H9 (cell line): Measurements from ENCODE around the gene AQP3. TPM values are rescaled to one million over a fixed set of nuclear protein-coding genes. Genes with fewer than 3 reads are reported as not detected.
"Not testable (repeated sequence)": the region's sequence is repeated elsewhere in the genome, so short reads cannot be mapped to it uniquely, and the experiment has no call there.

Experiments used
- DNase-seq: peaks from one replicate; pipeline ENCODE4 v3.0.0-alpha.2; 2017
- H2AFZ ChIP-seq: one replicate; pipeline ENCODE4 v1.6.1; 2013; ENCODE audit warnings: mild to moderate bottlenecking, low read length, control low read depth, moderate library complexity
- H2AK5ac ChIP-seq: 2 replicates; pipeline ENCODE4 v1.6.1; 2013; ENCODE audit warnings: low read length, control low read depth, mixed read lengths; ENCODE audit not compliant: insufficient read length
- H2BK120ac ChIP-seq: one replicate; pipeline ENCODE4 v1.6.1; 2013; ENCODE audit warnings: low read depth, mild to moderate bottlenecking, low read length, control low read depth, inconsistent platforms; ENCODE audit not compliant: poor library complexity, severe bottlenecking
- H2BK12ac ChIP-seq: 2 replicates; pipeline ENCODE4 v1.6.1; 2013; ENCODE audit warnings: low read length, control low read depth, mixed read lengths, low read depth; ENCODE audit not compliant: insufficient read length
- H2BK15ac ChIP-seq: 2 replicates; pipeline ENCODE4 v1.6.1; 2013; ENCODE audit warnings: low read depth, low read length, control low read depth
- H2BK20ac ChIP-seq: one replicate; pipeline ENCODE4 v1.6.1; 2013; ENCODE audit warnings: low read depth, mild to moderate bottlenecking, low read length, control low read depth, inconsistent platforms; ENCODE audit not compliant: poor library complexity, severe bottlenecking
- H2BK5ac ChIP-seq: 2 replicates; pipeline ENCODE4 v1.6.1; 2013; ENCODE audit warnings: low read length, control low read depth, mixed read lengths; ENCODE audit not compliant: insufficient read length
- H3K14ac ChIP-seq: 2 replicates; pipeline ENCODE4 v1.6.1; 2013; ENCODE audit warnings: low read length, control low read depth; ENCODE audit not compliant: insufficient read depth
- H3K18ac ChIP-seq: 2 replicates; pipeline ENCODE4 v1.6.1; 2013; ENCODE audit warnings: low read depth, mild to moderate bottlenecking, mixed read lengths, low read length, control low read depth; ENCODE audit not compliant: insufficient read length
- H3K23ac ChIP-seq: 2 replicates; pipeline ENCODE4 v1.6.1; 2013; ENCODE audit warnings: low read length, control low read depth, mixed read lengths, low read depth; ENCODE audit not compliant: insufficient read length
- H3K23me2 ChIP-seq: 2 replicates; pipeline ENCODE4 v1.6.1; 2013; ENCODE audit warnings: low read depth, mild to moderate bottlenecking, mixed read lengths, low read length, control low read depth; ENCODE audit not compliant: insufficient read length, poor library complexity, severe bottlenecking
- H3K27ac ChIP-seq: 2 replicates; pipeline ENCODE4 v1.5.1; 2013; ENCODE audit warnings: low read length, control low read depth, mixed read lengths, low read depth; ENCODE audit not compliant: insufficient read length
- H3K27me3 ChIP-seq: 2 replicates; pipeline ENCODE4 v1.6.1; 2013; ENCODE audit warnings: low read length, control low read depth, inconsistent platforms; ENCODE audit not compliant: insufficient read depth
- H3K4ac ChIP-seq: 2 replicates; pipeline ENCODE4 v1.6.1; 2013; ENCODE audit warnings: low read depth, mild to moderate bottlenecking, control low read depth, inconsistent platforms, low read length, moderate library complexity
- H3K4me1 ChIP-seq: 2 replicates; pipeline ENCODE4 v1.6.1; 2013; ENCODE audit warnings: low read length, control low read depth, inconsistent platforms; ENCODE audit not compliant: insufficient read depth
- H3K4me2 ChIP-seq: 2 replicates; pipeline ENCODE4 v1.6.1; 2013; ENCODE audit warnings: low read length, control low read depth, mixed read lengths; ENCODE audit not compliant: insufficient read length, insufficient read depth
- H3K56ac ChIP-seq: 2 replicates; pipeline ENCODE4 v1.6.1; 2013; ENCODE audit warnings: low read depth, mild to moderate bottlenecking, mixed read lengths, low read length, control low read depth; ENCODE audit not compliant: insufficient read length
- H3K79me1 ChIP-seq: 2 replicates; pipeline ENCODE4 v1.6.1; 2013; ENCODE audit warnings: low read depth, mild to moderate bottlenecking, moderate library complexity, low read length, control low read depth, inconsistent platforms; ENCODE audit not compliant: insufficient read depth, poor library complexity, severe bottlenecking
- H3K79me2 ChIP-seq: 2 replicates; pipeline ENCODE4 v1.6.1; 2013; ENCODE audit warnings: low read length, control low read depth, inconsistent platforms; ENCODE audit not compliant: insufficient read depth
- H3K9ac ChIP-seq: 2 replicates; pipeline ENCODE4 v1.6.1; 2013; ENCODE audit warnings: low read length, control low read depth, mixed read lengths; ENCODE audit not compliant: insufficient read length; ENCODE audit errors: extremely low read depth
- H3K9me3 ChIP-seq: one replicate; pipeline ENCODE4 v1.6.1; 2013; ENCODE audit warnings: low read depth, low read length, inconsistent platforms; ENCODE audit not compliant: control insufficient read depth
- H3T11ph ChIP-seq: one replicate; pipeline ENCODE4 v1.6.1; 2013; ENCODE audit warnings: mild to moderate bottlenecking, low read length, control low read depth, inconsistent platforms
- H4K20me1 ChIP-seq: one replicate; pipeline ENCODE4 v1.6.1; 2013; ENCODE audit not compliant: control insufficient read depth, insufficient read length, insufficient read depth
- H4K5ac ChIP-seq: 2 replicates; pipeline ENCODE4 v1.6.1; 2013; ENCODE audit warnings: low read depth, mild to moderate bottlenecking, mixed read lengths, low read length, control low read depth; ENCODE audit not compliant: insufficient read length
- H4K8ac ChIP-seq: replicated peaks from 2 replicates; pipeline ENCODE4 v1.6.1; 2013; ENCODE audit warnings: low read length, control low read depth, mixed read lengths, low read depth; ENCODE audit not compliant: insufficient read length
- H4K91ac ChIP-seq: 2 replicates; pipeline ENCODE4 v1.6.1; 2013; ENCODE audit warnings: low read depth, mild to moderate bottlenecking, moderate library complexity, mixed read lengths, low read length, control low read depth; ENCODE audit not compliant: insufficient read length
- H3K27ac Mint-ChIP-seq, 3 experiments: 2 replicates in 2 of 3; 3 replicates in 1 of 3; pipeline ENCODE4 v1.8.0; 2020 to 2021; ENCODE audit warnings: mixed read lengths in 3 of 3, mild to moderate bottlenecking in 1 of 3, moderate library complexity in 1 of 3
- H3K27me3 Mint-ChIP-seq: 2 replicates; pipeline ENCODE4 v1.8.0; 2021; ENCODE audit warnings: low read depth, mild to moderate bottlenecking, moderate library complexity, mixed read lengths
- H3K36me3 Mint-ChIP-seq, 3 experiments: 2 replicates in 2 of 3; 3 replicates in 1 of 3; pipeline ENCODE4 v1.8.0; 2020 to 2021; ENCODE audit warnings: low read depth in 3 of 3, mixed read lengths in 3 of 3; ENCODE audit not compliant: insufficient read depth in 1 of 3
- H3K4me1 Mint-ChIP-seq, 2 experiments: 2 replicates each; pipeline ENCODE4 v1.8.0; 2020; ENCODE audit warnings: mixed read lengths in 2 of 2
- H3K4me3 Mint-ChIP-seq, 2 experiments: 2 replicates in 1 of 2; 3 replicates in 1 of 2; pipeline ENCODE4 v1.8.0; 2020 to 2021; ENCODE audit warnings: mild to moderate bottlenecking in 2 of 2, mixed read lengths in 2 of 2, moderate library complexity in 1 of 2
- H3K9me3 Mint-ChIP-seq, 2 experiments: 2 replicates in 1 of 2; 3 replicates in 1 of 2; pipeline ENCODE4 v1.8.0; 2020; ENCODE audit warnings: mild to moderate bottlenecking in 2 of 2, mixed read lengths in 2 of 2, moderate library complexity in 1 of 2
- CTCF ChIP-seq: fragments of 200-600 bp; sonication (generic); conservative IDR thresholded peaks from 3 replicates; pipeline ENCODE4 v1.8.0; 2021; ENCODE audit warnings: antibody characterized with exemption, mild to moderate bottlenecking
- WGBS: extraction: QIAGEN DNeasy Blood & Tissue Kit; methylation state at CpG from one replicate; pipeline ENCODE4 v1.1.7; 2013; ENCODE audit warnings: missing lambda C conversion rate, low lambda C conversion rate, mixed read lengths; ENCODE audit not compliant: insufficient read length; ENCODE audit errors: extremely low coverage; 5-methylcytosine and 5-hydroxymethylcytosine counted together
- total RNA-seq: library from RNA; stranded (reverse); gene quantifications from 2 replicates; pipeline ENCODE4 v1.2.1, GENCODE V29; 2021

Gene AQP3
- total RNA-seq, 1 experiment from 2014 or later: 1.6 TPM

GRCh38 chr9:33489066-33489465, 41.7 kb upstream of the AQP3 start:
- Histone ChIP-seq H2BK15ac (no peak overlapping the region), H2BK20ac (no peak overlapping the region), H3K9ac (no peak overlapping the region), H3T11ph (no peak overlapping the region), H3K27ac (no peak overlapping the region), H3K23me2 (no peaks in the 10 kb centered on the region), H2BK120ac (no peak overlapping the region), H3K23ac (no peak overlapping the region), H3K9me3 (no peaks in the 10 kb centered on the region), H3K56ac (no peak overlapping the region), H2BK12ac (no peak overlapping the region), H3K79me1 (no peaks in the 10 kb centered on the region), H3K27me3 (no peaks in the 10 kb centered on the region), H4K91ac (no peak overlapping the region), H3K14ac (no peak overlapping the region), H3K4ac (no peak overlapping the region), H3K4me2 (no peak overlapping the region), H2AFZ (no peak overlapping the region), H2AK5ac (no peak overlapping the region), H4K5ac (no peak overlapping the region), H3K79me2 (no peaks in the 10 kb centered on the region), H4K20me1 (no peaks in the 10 kb centered on the region), H4K8ac (no peak overlapping the region), H2BK5ac (no peak overlapping the region), H3K4me1 (no peaks in the 10 kb centered on the region), H3K18ac (no peak overlapping the region)
- Mint-ChIP-seq H3K27me3 (no peaks in the 10 kb centered on the region), H3K27ac (no peak overlapping the region), H3K4me1 (peaks cover 0 to 5% of the 10 kb centered on the region in 2 experiments; a peak in 1 of 4 replicates), H3K4me3 (no peak overlapping the region), H3K36me3 (no peaks in the 10 kb centered on the region), H3K9me3 (no peaks in the 10 kb centered on the region)
- no peak for TF ChIP-seq CTCF
- DNase-seq: no peak
- no CpG with 5 or more reads among the region's 2 CpGs for WGBS

- H3K79me1 ChIP-seq, H3K9me3 Mint-ChIP-seq, H3K23ac ChIP-seq, H4K91ac ChIP-seq, H4K5ac ChIP-seq, H3K4me2 ChIP-seq, H4K8ac ChIP-seq, H2AFZ ChIP-seq, H3K36me3 Mint-ChIP-seq, H3T11ph ChIP-seq, H3K9me3 ChIP-seq, H3K56ac ChIP-seq, H3K18ac ChIP-seq, H3K4me1 Mint-ChIP-seq, H3K27ac Mint-ChIP-seq, H3K27me3 Mint-ChIP-seq, H3K4me3 Mint-ChIP-seq, H3K4me1 ChIP-seq, H3K9ac ChIP-seq, H2BK120ac ChIP-seq, H2BK12ac ChIP-seq, H2BK20ac ChIP-seq, DNase-seq, H4K20me1 ChIP-seq, H3K14ac ChIP-seq, H2AK5ac ChIP-seq, H3K79me2 ChIP-seq, H2BK5ac ChIP-seq, H3K27ac ChIP-seq, H3K4ac ChIP-seq, H2BK15ac ChIP-seq, H3K23me2 ChIP-seq, H3K27me3 ChIP-seq: not testable (repeated sequence)
These were observed 37.9 kb upstream of the AQP3 start for GRCh38 chr9:33485312-33485711.
